Panc1 (cell line): ENCODE data around the gene PPP1R2.

ENCODE experiments used
- POLR2AphosphoS5 ChIP-seq: IDR thresholded peaks from 2 replicates; pipeline ENCODE4 v1.6.1; 2012; ENCODE audit warnings: mild to moderate bottlenecking, low read depth, low read length, moderate library complexity
- SIN3A ChIP-seq: IDR thresholded peaks from 2 replicates; pipeline ENCODE4 v1.6.1; 2012; ENCODE audit warnings: low read depth, mild to moderate bottlenecking, low read length, moderate library complexity, borderline replicate concordance; ENCODE audit not compliant: insufficient read depth
- TF ChIP-seq, protein P1 (sequence below): fragments of 450-650 bp; IDR thresholded peaks from 2 replicates; pipeline ENCODE4 v1.5.1; 2017; ENCODE audit warnings: mild to moderate bottlenecking
- TF ChIP-seq, protein P2 (sequence below), 2 experiments: IDR thresholded peaks; 2 replicates each; pipeline ENCODE4 v1.6.1; 2011 to 2012; ENCODE audit warnings: low read depth in 2 of 2, control low read depth in 1 of 2, low read length in 1 of 2, mild to moderate bottlenecking in 1 of 2, moderate library complexity in 1 of 2; ENCODE audit not compliant: insufficient read depth in 1 of 2

DNA sequence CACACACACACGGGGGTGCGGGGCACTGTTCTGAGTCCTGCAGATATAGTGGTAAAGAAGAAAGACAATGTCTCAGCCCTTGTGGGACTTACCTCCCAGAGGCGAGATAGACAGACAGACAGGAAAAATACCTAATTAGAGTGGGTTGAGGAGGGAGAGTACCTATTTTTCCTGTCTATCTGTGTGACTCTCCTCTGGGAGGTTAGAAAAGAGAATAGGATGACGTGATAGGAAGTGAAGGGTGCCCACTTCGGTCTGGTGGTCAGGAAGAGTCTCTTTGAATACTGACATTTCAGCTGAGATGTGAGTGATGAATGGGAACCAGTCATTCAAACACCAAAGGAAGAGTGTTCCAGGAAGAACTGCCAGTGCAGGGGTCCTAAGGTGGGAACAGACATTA lies 44.7 kb upstream of the PPP1R2 start:
- TF ChIP-seq, protein P1, sequence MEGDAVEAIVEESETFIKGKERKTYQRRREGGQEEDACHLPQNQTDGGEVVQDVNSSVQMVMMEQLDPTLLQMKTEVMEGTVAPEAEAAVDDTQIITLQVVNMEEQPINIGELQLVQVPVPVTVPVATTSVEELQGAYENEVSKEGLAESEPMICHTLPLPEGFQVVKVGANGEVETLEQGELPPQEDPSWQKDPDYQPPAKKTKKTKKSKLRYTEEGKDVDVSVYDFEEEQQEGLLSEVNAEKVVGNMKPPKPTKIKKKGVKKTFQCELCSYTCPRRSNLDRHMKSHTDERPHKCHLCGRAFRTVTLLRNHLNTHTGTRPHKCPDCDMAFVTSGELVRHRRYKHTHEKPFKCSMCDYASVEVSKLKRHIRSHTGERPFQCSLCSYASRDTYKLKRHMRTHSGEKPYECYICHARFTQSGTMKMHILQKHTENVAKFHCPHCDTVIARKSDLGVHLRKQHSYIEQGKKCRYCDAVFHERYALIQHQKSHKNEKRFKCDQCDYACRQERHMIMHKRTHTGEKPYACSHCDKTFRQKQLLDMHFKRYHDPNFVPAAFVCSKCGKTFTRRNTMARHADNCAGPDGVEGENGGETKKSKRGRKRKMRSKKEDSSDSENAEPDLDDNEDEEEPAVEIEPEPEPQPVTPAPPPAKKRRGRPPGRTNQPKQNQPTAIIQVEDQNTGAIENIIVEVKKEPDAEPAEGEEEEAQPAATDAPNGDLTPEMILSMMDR = no peak
- TF ChIP-seq, protein P2, sequence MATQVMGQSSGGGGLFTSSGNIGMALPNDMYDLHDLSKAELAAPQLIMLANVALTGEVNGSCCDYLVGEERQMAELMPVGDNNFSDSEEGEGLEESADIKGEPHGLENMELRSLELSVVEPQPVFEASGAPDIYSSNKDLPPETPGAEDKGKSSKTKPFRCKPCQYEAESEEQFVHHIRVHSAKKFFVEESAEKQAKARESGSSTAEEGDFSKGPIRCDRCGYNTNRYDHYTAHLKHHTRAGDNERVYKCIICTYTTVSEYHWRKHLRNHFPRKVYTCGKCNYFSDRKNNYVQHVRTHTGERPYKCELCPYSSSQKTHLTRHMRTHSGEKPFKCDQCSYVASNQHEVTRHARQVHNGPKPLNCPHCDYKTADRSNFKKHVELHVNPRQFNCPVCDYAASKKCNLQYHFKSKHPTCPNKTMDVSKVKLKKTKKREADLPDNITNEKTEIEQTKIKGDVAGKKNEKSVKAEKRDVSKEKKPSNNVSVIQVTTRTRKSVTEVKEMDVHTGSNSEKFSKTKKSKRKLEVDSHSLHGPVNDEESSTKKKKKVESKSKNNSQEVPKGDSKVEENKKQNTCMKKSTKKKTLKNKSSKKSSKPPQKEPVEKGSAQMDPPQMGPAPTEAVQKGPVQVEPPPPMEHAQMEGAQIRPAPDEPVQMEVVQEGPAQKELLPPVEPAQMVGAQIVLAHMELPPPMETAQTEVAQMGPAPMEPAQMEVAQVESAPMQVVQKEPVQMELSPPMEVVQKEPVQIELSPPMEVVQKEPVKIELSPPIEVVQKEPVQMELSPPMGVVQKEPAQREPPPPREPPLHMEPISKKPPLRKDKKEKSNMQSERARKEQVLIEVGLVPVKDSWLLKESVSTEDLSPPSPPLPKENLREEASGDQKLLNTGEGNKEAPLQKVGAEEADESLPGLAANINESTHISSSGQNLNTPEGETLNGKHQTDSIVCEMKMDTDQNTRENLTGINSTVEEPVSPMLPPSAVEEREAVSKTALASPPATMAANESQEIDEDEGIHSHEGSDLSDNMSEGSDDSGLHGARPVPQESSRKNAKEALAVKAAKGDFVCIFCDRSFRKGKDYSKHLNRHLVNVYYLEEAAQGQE (IDR thresholded peaks at IDR 0.05; ENCODE audit: insufficient read depth in 1 of 2, low read depth in 2 of 2, low read length in 1 of 2) = no peak
- TF ChIP-seq POLR2AphosphoS5 = no peak
- no peak for TF ChIP-seq SIN3A
